ENCODE data around the gene POR. TPM values are rescaled to one million over a fixed set of nuclear protein-coding genes. Genes with fewer than 3 reads are reported as not detected.
A peak's percentile ranks its signal among the peaks of the same experiment; 100 is the strongest.

POR gene
- polyA plus RNA-seq, 1 of the 3 experiments (the other 2 are of a cell fraction) = 68.7 TPM

- H3K9ac ChIP-seq = no peak overlapping the region
- no peaks in the 10 kb centered on the region for H4K20me1 ChIP-seq (ENCODE audit: insufficient read depth)
- H3K79me2 ChIP-seq (ENCODE audit: insufficient read depth) = no peaks in the 10 kb centered on the region
- no peak overlapping the region for H3K27ac ChIP-seq (ENCODE audit: low read depth in 2 of 2, low read length in 1 of 2)
- ChIA-PET CTCF (no interaction called here), POLR2A (no interaction called here)
- no peak overlapping the region for H3K4me2 ChIP-seq
- H3K9me3 ChIP-seq = no peaks in the 10 kb centered on the region
- H3K4me1 ChIP-seq (ENCODE audit: control insufficient read depth in 1 of 2, insufficient read depth in 2 of 2, low read depth in 1 of 2, low read length in 1 of 2) = peaks cover 0 to 14% of the 10 kb centered on the region in 2 experiments; a peak in 1 of 4 replicates
- H3K4me3 ChIP-seq (ENCODE audit: low read depth in 2 of 2, low read length in 1 of 2) = no peak overlapping the region
- WGBS (ENCODE audit: low lambda C conversion rate) = 94% methylated on average over 25 of the region's 30 CpGs
- H3K9me2 ChIP-seq = no peaks in the 10 kb centered on the region
- TF ChIP-seq POLR2AphosphoS5 (IDR thresholded peaks at IDR 0.05; ENCODE audit: low read depth, low read length) = no peak
- TF ChIP-seq TAF1 (IDR thresholded peaks at IDR 0.05; ENCODE audit: borderline replicate concordance, low read depth, low read length) = no peak
- no peak for TF ChIP-seq REST (IDR thresholded peaks at IDR 0.05; ENCODE audit: low read depth, low read length)
- TF ChIP-seq EZH2phosphoT487 (IDR thresholded peaks at IDR 0.05; ENCODE audit: borderline replicate concordance, low read depth) = no peak
- TF ChIP-seq FOXM1 (IDR thresholded peaks at IDR 0.05; ENCODE audit: low read depth) = no peak
- no peak for TF ChIP-seq CTCF (IDR thresholded peaks at IDR 0.05)
- no peak for TF ChIP-seq JUND (IDR thresholded peaks at IDR 0.05)
- H3K36me3 ChIP-seq (replicated peaks in 1 of 2; ENCODE audit: control insufficient read depth in 1 of 2, insufficient read depth in 2 of 2, low read length in 1 of 2) = peaks cover 13 to 47% of the 10 kb centered on the region in 2 experiments
- no peaks in the 10 kb centered on the region for H3K27me3 ChIP-seq (ENCODE audit: insufficient read depth)
- H2AFZ ChIP-seq (ENCODE audit: low read depth) = no peak overlapping the region
- peaks cover under 1% of the 10 kb centered on the region for H3F3A ChIP-seq (replicated peaks; ENCODE audit: insufficient read depth)
- DNase-seq = peak; percentile 43
Observed at GRCh38 chr7:75987805-75988567, 73.0 kb downstream of the POR start.
